ENCODE data around the gene CCR7.
"Not testable (repeated sequence)": the region's sequence is repeated elsewhere in the genome, so short reads cannot be mapped to it uniquely, and the experiment has no call there.

Gene CCR7

GRCh38 chr17:40586264-40586663, 21.0 kb upstream of the CCR7 start:
- H3K4me3 Mint-ChIP-seq = peak overlapping the region; percentile 8
- H3K27me3 Mint-ChIP-seq; H3K9me3 Mint-ChIP-seq; DNase-seq (ENCODE audit: low spot score in 2 of 2); H3K36me3 Mint-ChIP-seq (ENCODE audit: insufficient read depth); ATAC-seq (replicated peaks; ENCODE audit: extremely low read depth, poor library complexity, severe bottlenecking): not testable (repeated sequence)
- peaks cover 51% of the 10 kb centered on the region for H3K4me1 Mint-ChIP-seq
- peak overlapping the region; percentile 24 for H3K27ac Mint-ChIP-seq (ENCODE audit: low read depth)

- DNase-seq (ENCODE audit: low spot score in 2 of 2); H3K9me3 Mint-ChIP-seq; H3K27ac Mint-ChIP-seq (ENCODE audit: low read depth); ATAC-seq (replicated peaks; ENCODE audit: extremely low read depth, poor library complexity, severe bottlenecking); H3K36me3 Mint-ChIP-seq (ENCODE audit: insufficient read depth); H3K4me3 Mint-ChIP-seq; H3K27me3 Mint-ChIP-seq: not testable (repeated sequence)
- H3K4me1 Mint-ChIP-seq = peaks cover 62% of the 10 kb centered on the region
Measured at GRCh38 chr17:40584950-40585349, 19.7 kb upstream of the CCR7 start.

DNA sequence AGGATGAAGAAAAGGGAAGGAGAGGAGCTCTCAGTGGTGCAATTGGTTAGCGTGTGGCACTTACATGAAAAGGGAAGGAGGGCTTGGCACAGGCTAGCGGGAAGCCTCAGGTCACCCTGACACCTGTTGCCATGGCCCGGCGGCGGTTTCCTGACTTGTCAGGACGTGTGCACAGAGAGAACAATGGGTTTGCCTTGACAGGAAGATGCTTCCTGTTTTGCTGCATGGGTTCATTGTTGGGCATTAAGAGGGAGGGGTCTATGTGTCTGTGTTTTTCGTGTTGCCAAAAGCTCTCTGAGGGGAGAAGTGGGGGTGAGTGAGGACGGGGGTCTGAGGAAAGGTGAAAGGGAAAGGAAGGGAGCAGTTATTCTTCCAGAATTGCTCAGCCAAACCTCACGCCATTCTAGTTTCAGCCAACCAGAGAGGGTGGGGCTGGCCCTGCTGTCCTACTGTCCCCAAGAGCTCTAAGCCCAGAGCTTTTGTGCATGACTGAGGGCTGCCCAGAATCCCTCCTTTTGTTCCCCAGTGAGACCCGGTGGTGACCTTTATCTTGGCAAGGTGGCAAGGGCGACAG, 17.1 kb upstream of the CCR7 start:
- peak overlapping the region; percentile 89 for H3K27ac Mint-ChIP-seq (ENCODE audit: low read depth)
- peak in 1 of 2 donors; percentile 54 for DNase-seq (ENCODE audit: low spot score in 2 of 2)
- H3K27me3 Mint-ChIP-seq = no peaks in the 10 kb centered on the region
- H3K4me1 Mint-ChIP-seq = peaks cover 61% of the 10 kb centered on the region
- peak overlapping the region; percentile 64 for H3K4me3 Mint-ChIP-seq
- H3K9me3 Mint-ChIP-seq = peaks cover 6% of the 10 kb centered on the region
- ATAC-seq (replicated peaks; ENCODE audit: extremely low read depth, poor library complexity, severe bottlenecking) = peak; percentile 96
- peaks cover 4% of the 10 kb centered on the region for H3K36me3 Mint-ChIP-seq (ENCODE audit: insufficient read depth)

GRCh38 chr17:40580140-40580539, 14.9 kb upstream of the CCR7 start:
- peaks cover 7% of the 10 kb centered on the region for H3K9me3 Mint-ChIP-seq
- no peak for DNase-seq (ENCODE audit: low spot score in 2 of 2)
- H3K4me3 Mint-ChIP-seq = peak overlapping the region; percentile 43
- peaks cover 56% of the 10 kb centered on the region for H3K4me1 Mint-ChIP-seq
- no peaks in the 10 kb centered on the region for H3K27me3 Mint-ChIP-seq
- ATAC-seq (replicated peaks; ENCODE audit: extremely low read depth, poor library complexity, severe bottlenecking) = no peak
- peak overlapping the region; percentile 61 for H3K27ac Mint-ChIP-seq (ENCODE audit: low read depth)
- peaks cover 4% of the 10 kb centered on the region for H3K36me3 Mint-ChIP-seq (ENCODE audit: insufficient read depth)

DNA sequence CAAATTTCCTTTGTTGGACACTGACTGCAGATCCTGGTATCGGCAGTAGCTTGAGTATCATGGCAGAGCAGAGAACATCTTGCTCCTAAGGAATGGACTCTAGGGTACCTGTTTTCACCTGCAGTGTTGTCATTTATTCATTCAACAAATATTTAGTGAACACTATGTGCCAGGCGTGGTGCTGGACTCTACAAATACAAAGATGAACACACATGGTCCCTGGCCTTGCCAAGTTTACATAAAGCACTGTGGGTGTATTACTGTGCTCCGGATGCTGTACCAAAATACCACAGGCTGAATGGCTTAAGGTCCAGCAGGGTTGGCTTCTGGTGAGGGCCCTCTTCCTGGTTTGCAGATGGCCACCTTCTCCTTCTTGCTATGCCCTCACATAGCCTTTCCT, 14.2 kb upstream of the CCR7 start:
- H3K36me3 Mint-ChIP-seq (ENCODE audit: insufficient read depth) = peaks cover 4% of the 10 kb centered on the region
- peaks cover 56% of the 10 kb centered on the region for H3K4me1 Mint-ChIP-seq
- peaks cover 7% of the 10 kb centered on the region for H3K9me3 Mint-ChIP-seq
- H3K27me3 Mint-ChIP-seq = no peaks in the 10 kb centered on the region
- no peak overlapping the region for H3K27ac Mint-ChIP-seq (ENCODE audit: low read depth)
- ATAC-seq (replicated peaks; ENCODE audit: extremely low read depth, poor library complexity, severe bottlenecking) = no peak
- no peak overlapping the region for H3K4me3 Mint-ChIP-seq
- DNase-seq (ENCODE audit: low spot score in 2 of 2) = no peak

GRCh38 chr17:40577611-40578065, 12.4 kb upstream of the CCR7 start:
- Mint-ChIP-seq H3K27ac (ENCODE audit: low read depth) (no peak overlapping the region), H3K9me3 (peaks cover 7% of the 10 kb centered on the region), H3K36me3 (ENCODE audit: insufficient read depth) (peaks cover 5% of the 10 kb centered on the region), H3K4me3 (no peak overlapping the region), H3K4me1 (peaks cover 43% of the 10 kb centered on the region), H3K27me3 (no peaks in the 10 kb centered on the region)
- DNase-seq (ENCODE audit: low spot score in 2 of 2) = no peak
- peak; percentile 23 for ATAC-seq (replicated peaks; ENCODE audit: extremely low read depth, poor library complexity, severe bottlenecking)

DNA sequence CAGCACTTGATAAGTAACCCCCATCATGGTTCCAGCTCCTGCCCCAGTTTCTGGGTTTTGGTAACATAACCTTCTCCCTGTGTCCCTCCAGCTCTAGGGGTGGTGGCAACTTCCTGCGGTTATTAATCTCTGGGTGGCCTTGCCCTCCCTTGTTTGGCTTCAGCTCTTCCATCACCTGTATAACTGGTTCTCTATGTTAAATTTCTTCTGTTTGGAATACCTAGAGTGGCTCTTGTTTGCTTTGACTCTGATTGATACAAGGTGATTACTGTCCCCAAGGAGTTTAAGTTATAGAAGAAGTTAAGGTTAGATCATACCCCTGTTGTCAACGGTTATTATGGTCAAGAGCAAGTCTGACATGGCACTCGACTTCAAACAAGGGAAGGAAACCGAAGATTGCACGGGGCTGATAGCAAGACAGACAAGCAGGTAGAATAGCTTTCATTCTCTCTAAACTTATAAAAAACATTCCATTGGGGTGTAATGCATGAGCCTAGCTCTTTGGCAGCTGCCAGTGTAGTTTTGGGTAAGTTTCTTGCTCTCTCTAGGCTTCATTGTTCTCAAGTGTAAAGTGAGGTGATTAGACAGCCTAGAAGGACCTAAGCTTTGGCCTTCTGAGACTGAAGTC, 11.0 kb upstream of the CCR7 start:
- peaks cover 1% of the 10 kb centered on the region for H3K36me3 Mint-ChIP-seq (ENCODE audit: insufficient read depth)
- H3K9me3 Mint-ChIP-seq = peaks cover 15% of the 10 kb centered on the region
- DNase-seq (ENCODE audit: low spot score in 2 of 2) (no peak), ATAC-seq (replicated peaks; ENCODE audit: extremely low read depth, poor library complexity, severe bottlenecking) (no peak)
- H3K4me3 Mint-ChIP-seq = no peak overlapping the region
- H3K27me3 Mint-ChIP-seq = peaks cover 8% of the 10 kb centered on the region
- H3K4me1 Mint-ChIP-seq = peaks cover 38% of the 10 kb centered on the region
- H3K27ac Mint-ChIP-seq (ENCODE audit: low read depth) = no peak overlapping the region

- Mint-ChIP-seq H3K27ac (ENCODE audit: low read depth) (no peak overlapping the region), H3K4me3 (no peak overlapping the region), H3K27me3 (peaks cover 11% of the 10 kb centered on the region), H3K36me3 (ENCODE audit: insufficient read depth) (peaks cover 2% of the 10 kb centered on the region), H3K9me3 (peaks cover 15% of the 10 kb centered on the region), H3K4me1 (peaks cover 25% of the 10 kb centered on the region)
- ATAC-seq (replicated peaks; ENCODE audit: extremely low read depth, poor library complexity, severe bottlenecking) (no peak), DNase-seq (ENCODE audit: low spot score in 2 of 2) (no peak)
Measured at GRCh38 chr17:40574292-40574691, 9.0 kb upstream of the CCR7 start.

DNA sequence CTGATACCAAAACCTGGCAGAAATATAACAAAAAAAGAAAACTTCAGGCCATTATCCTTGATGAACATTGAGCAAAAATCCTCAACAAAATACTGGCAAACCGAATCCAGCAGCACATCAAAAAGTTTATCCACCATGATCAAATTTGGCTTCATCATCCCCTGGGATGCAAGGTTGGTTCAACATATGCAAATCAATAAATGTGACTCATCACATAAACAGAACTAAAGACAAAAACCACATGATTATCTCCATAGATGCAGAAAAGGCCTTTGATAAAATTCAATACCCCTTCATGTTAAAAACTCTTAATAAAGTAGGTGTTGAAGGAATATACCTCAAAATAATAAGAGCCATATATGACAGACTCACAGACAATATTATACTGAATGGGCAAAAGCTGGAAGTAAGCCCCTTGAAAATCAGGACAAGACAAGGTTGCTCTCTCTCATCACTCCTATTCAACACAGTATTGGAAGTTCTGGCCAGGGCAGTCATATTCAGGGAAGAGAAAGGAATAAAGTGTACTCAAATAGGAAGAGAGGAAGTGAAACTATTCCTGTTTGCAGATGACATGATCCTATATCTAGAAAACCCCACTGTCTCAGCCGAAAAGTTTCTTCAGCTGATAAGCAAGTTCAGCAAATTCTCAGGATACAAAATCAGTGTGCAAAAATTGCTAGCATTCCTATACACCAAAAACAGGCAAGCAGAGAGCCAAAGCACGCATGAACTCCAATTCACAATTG, 7.1 kb upstream of the CCR7 start:
- not testable (repeated sequence) for H3K27ac Mint-ChIP-seq (ENCODE audit: low read depth); H3K4me3 Mint-ChIP-seq; ATAC-seq (replicated peaks; ENCODE audit: extremely low read depth, poor library complexity, severe bottlenecking); DNase-seq (ENCODE audit: low spot score in 2 of 2); H3K36me3 Mint-ChIP-seq (ENCODE audit: insufficient read depth)
- Mint-ChIP-seq H3K27me3 (peaks cover 11% of the 10 kb centered on the region), H3K4me1 (peaks cover 24% of the 10 kb centered on the region), H3K9me3 (peaks cover 15% of the 10 kb centered on the region)

DNA sequence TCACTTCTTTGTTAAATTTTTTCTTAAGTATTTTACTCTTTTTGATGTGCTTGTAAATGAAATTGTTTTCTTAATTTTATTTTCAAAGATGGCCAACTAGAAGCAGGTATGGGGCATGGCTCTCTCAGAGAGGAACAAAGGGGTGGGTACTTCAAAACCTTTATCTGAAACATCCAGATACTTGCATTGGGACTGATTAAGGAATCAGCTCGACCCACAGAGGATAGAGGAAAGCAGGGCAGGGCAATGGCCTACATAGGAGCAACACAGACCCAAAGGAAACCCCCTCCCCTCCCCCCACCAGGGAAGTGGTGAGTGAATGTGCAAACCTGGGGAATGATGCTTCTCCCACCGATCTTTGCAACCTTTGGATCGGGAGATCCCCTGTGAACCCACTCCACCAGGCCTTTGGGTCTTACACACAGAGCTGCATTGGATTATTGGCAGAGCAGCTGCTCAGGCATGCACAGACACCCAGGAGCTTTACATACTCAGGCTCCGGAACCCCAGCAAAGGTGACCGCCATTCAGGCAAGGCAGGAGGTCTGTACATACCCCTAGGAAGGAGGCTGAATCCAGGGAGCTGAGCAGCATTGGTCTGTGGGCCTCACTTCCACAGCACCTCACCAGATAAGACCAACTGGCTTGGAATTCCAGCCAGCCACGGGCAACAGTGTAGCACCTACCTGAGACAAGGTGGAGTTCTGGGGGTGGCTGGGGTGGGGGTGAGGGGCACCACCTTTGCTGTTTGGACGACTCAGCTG, 3.0 kb upstream of the CCR7 start:
- H3K27ac Mint-ChIP-seq (ENCODE audit: low read depth) = no peak overlapping the region

DNA sequence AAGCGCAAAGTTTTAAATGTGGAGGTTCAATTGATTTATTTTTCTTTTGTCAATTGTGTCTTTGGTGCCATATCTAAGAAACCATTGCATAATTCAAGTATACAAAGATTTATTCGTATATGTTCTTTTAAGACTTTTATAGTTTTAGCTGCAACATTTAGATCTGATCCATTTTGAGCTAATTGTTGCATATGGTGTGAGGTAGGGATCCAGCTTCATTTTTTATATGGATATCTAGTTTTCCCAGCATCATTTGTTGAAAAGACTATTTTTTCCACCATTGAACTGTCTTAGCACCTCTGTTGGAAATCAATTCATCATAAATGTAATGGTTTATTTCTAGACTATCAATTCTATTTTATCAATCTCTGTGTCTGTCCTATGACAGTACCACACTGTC, 2.1 kb upstream of the CCR7 start:
- Mint-ChIP-seq H3K4me1 (peaks cover 58% of the 10 kb centered on the region), H3K9me3 (peaks cover 8% of the 10 kb centered on the region), H3K4me3 (no peak overlapping the region), H3K36me3 (ENCODE audit: insufficient read depth) (peaks cover 37% of the 10 kb centered on the region), H3K27me3 (peaks cover 11% of the 10 kb centered on the region), H3K27ac (ENCODE audit: low read depth) (peak overlapping the region; percentile 37)
- DNase-seq (ENCODE audit: low spot score in 2 of 2) = no peak
- no peak for ATAC-seq (replicated peaks; ENCODE audit: extremely low read depth, poor library complexity, severe bottlenecking)

More for the DNA sequence above, 3.0 kb upstream of the CCR7 start:
- H3K36me3 Mint-ChIP-seq (ENCODE audit: insufficient read depth) = peaks cover 28% of the 10 kb centered on the region
- H3K4me1 Mint-ChIP-seq = peaks cover 49% of the 10 kb centered on the region
- H3K4me3 Mint-ChIP-seq = no peak overlapping the region
- no peak for ATAC-seq (replicated peaks; ENCODE audit: extremely low read depth, poor library complexity, severe bottlenecking)
- peaks cover 8% of the 10 kb centered on the region for H3K9me3 Mint-ChIP-seq
- H3K27me3 Mint-ChIP-seq = peaks cover 11% of the 10 kb centered on the region
- DNase-seq (ENCODE audit: low spot score in 2 of 2) = no peak

GRCh38 chr17:40565769-40566409, 617 bp upstream of the CCR7 start:
- Mint-ChIP-seq H3K27ac (ENCODE audit: low read depth) (peak overlapping the region; percentile 96), H3K36me3 (ENCODE audit: insufficient read depth) (peaks cover 49% of the 10 kb centered on the region), H3K4me3 (peak overlapping the region; percentile 82), H3K9me3 (no peaks in the 10 kb centered on the region), H3K27me3 (no peaks in the 10 kb centered on the region), H3K4me1 (peaks cover 62% of the 10 kb centered on the region)
- DNase-seq (ENCODE audit: low spot score in 2 of 2) = no peak
- ATAC-seq (replicated peaks; ENCODE audit: extremely low read depth, poor library complexity, severe bottlenecking) = peak; percentile 0

Data from central memory CD8-positive, alpha-beta T cell (primary cell).